PC-3 (cell line): ENCODE results near the gene TATDN3. TPM values are rescaled to one million over a fixed set of nuclear protein-coding genes. Genes with fewer than 3 reads are reported as not detected.

Experiments
- ATAC-seq: fragments of 200-7000 bp; cut with Tn5 transposase; 2 replicates; pipeline ENCODE4 v1.9.1; 2020; ENCODE audit warnings: mild to moderate bottlenecking, moderate library complexity
- BruUV-seq: library from RNA; stranded (reverse); fragments of 400-500 nt; replicated peaks from 2 replicates; lab custom pipeline; 2021; lab: Mats Ljungman, UMichigan
- CTCF ChIA-PET: fragments of 300-600 bp; sonication (Branson Sonifier 250); formaldehyde crosslinking; loops from one replicate; lab custom pipeline; 2022; ENCODE audit warnings: antibody characterized with exemption; lab: Charles Lee
- POLR2A ChIA-PET: fragments of 300-600 bp; sonication (Branson Sonifier 250); formaldehyde crosslinking; loops from one replicate; lab custom pipeline; 2022; ENCODE audit warnings: antibody characterized with exemption; ENCODE audit not compliant: unreplicated experiment; lab: Charles Lee
- DNase-seq: peaks from one replicate; pipeline ENCODE4 v3.0.0-alpha.2; 2015
- H2AFZ ChIP-seq: fragments of 300-600 bp; sonication (generic); 2 replicates; pipeline ENCODE4 v1.6.0; 2016; ENCODE audit warnings: antibody characterized with exemption, low read length
- H3F3A ChIP-seq: fragments of 300-600 bp; sonication (generic); one replicate; pipeline ENCODE4 v1.6.0; 2017; ENCODE audit warnings: antibody characterized with exemption, low read length, control low read depth, mild to moderate bottlenecking; ENCODE audit not compliant: unreplicated experiment
- H3K27ac ChIP-seq: fragments of 300-600 bp; sonication (generic); 2 replicates; pipeline ENCODE4 v1.5.1; 2016; ENCODE audit warnings: mild to moderate bottlenecking, low read length
- H3K27me3 ChIP-seq: fragments of 300-600 bp; sonication (generic); 2 replicates; pipeline ENCODE4 v1.6.1; 2016; ENCODE audit warnings: low read length, mixed read lengths
- H3K36me3 ChIP-seq: fragments of 300-600 bp; sonication (generic); 2 replicates; pipeline ENCODE4 v1.6.1; 2016; ENCODE audit warnings: low read depth, mixed run types, low read length, mixed read lengths
- H3K4me1 ChIP-seq: fragments of 300-600 bp; sonication (generic); 2 replicates; pipeline ENCODE4 v1.5.1; 2016; ENCODE audit warnings: low read length; ENCODE audit not compliant: insufficient read depth
- H3K4me2 ChIP-seq: fragments of 300-600 bp; sonication (generic); 2 replicates; pipeline ENCODE4 v1.6.0; 2016; ENCODE audit warnings: low read length
- H3K4me3 ChIP-seq: fragments of 300-600 bp; sonication (generic); 2 replicates; pipeline ENCODE4 v1.5.1; 2016; ENCODE audit warnings: mild to moderate bottlenecking, low read length, mixed read lengths
- H3K79me2 ChIP-seq: fragments of 300-600 bp; sonication (generic); 2 replicates; pipeline ENCODE4 v1.6.1; 2017; ENCODE audit warnings: low read length, mixed read lengths
- H3K9ac ChIP-seq: fragments of 300-600 bp; sonication (generic); 2 replicates; pipeline ENCODE4 v1.6.0; 2016; ENCODE audit warnings: mild to moderate bottlenecking, low read length
- H3K9me2 ChIP-seq: fragments of 300-600 bp; sonication (generic); replicated peaks from 2 replicates; pipeline ENCODE4 v1.6.1; 2016; ENCODE audit warnings: mixed run types, low read length, mixed read lengths
- H3K9me3 ChIP-seq: fragments of 300-600 bp; sonication (generic); 2 replicates; pipeline ENCODE4 v1.6.1; 2016; ENCODE audit warnings: low read length, mixed read lengths
- H4K20me1 ChIP-seq: fragments of 300-600 bp; sonication (generic); 2 replicates; pipeline ENCODE4 v1.6.1; 2016; ENCODE audit warnings: low read length, mixed read lengths
- CTCF ChIP-seq: fragments of 300-600 bp; sonication (generic); conservative IDR thresholded peaks from 2 replicates; pipeline ENCODE4 v1.5.1; 2017; ENCODE audit warnings: antibody characterized with exemption, low read depth, mild to moderate bottlenecking, low read length
- EZH2 ChIP-seq: fragments of 300-600 bp; sonication (generic); IDR thresholded peaks from one replicate; pipeline ENCODE4 v1.6.1; 2017; ENCODE audit warnings: antibody characterized with exemption, mild to moderate bottlenecking, low read length; ENCODE audit not compliant: unreplicated experiment
- EZH2phosphoT487 ChIP-seq: fragments of 300-600 bp; sonication (generic); IDR thresholded peaks from 2 replicates; pipeline ENCODE4 v1.6.1; 2018; ENCODE audit warnings: mild to moderate bottlenecking, antibody characterized with exemption, low read length, borderline replicate concordance
- intact Hi-C: fragments of 100-400 bp; cut with micrococcal nuclease; formaldehyde crosslinking; loops from 2 replicates; pipeline ENCODE4 v1.9.0; 2023
- total RNA-seq: library from RNA; depleted of rRNA; stranded (reverse); fragments of >200 nt; gene quantifications from 2 replicates; pipeline ENCODE4 v1.2.3, GENCODE V29; 2014

Gene TATDN3
- total RNA-seq, 1 experiment from 2014 or later = 12.7 TPM

DNA sequence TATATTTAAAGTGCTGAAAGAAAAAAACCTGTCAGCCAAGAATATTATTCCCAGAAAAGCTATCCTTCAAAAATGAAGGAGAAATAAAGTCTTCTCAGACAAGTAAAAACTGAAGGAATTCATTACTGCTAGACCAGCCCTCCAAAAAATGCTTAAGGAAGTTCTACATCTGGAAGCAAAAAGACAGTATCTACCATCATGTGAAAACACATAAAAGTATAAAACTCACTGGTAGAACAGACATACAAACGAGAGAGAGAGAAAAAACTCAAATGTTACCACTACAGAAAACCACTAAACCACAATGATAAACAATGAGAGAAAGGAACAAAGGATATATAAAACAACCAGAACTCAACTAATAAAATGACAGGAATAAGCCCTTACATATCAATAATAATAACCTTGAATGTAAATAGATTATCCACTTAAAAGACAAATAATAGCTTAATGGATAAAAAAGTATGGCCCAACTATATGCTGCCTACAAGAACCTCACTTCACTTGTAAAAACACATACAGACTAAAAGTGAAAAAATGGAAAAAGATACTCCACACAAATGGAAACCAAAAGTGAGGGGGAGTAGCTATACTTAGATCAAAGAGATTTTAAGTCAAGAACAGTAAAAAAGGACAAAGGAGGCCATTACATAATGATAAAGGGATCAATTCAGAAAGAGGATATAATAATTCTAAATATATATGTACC is 22.1 kb upstream of the TATDN3 start:
- no peak for DNase-seq
- H3K4me1 ChIP-seq = no peaks in the 10 kb centered on the region
- H3K4me3 ChIP-seq = no peak overlapping the region
- H3F3A ChIP-seq = no peaks in the 10 kb centered on the region
- no peaks in the 10 kb centered on the region for H3K27me3 ChIP-seq
- ChIA-PET CTCF (no interaction called here), POLR2A (no interaction called here)
- no peak overlapping the region for H2AFZ ChIP-seq
- no peaks in the 10 kb centered on the region for H3K79me2 ChIP-seq
- no peaks in the 10 kb centered on the region for H4K20me1 ChIP-seq
- peaks cover 37% of the 10 kb centered on the region for H3K36me3 ChIP-seq
- intact Hi-C loops = no loop called here
- H3K9me3 ChIP-seq = peaks cover 20% of the 10 kb centered on the region; the same call in 1 of the 2 replicates
- no peak for ATAC-seq
- H3K9ac ChIP-seq = no peak overlapping the region
- H3K27ac ChIP-seq = no peak overlapping the region
- H3K4me2 ChIP-seq = no peak overlapping the region
- no TSS peak for BruUV-seq
- no peaks in the 10 kb centered on the region for H3K9me2 ChIP-seq
- no peak for TF ChIP-seq EZH2
- no peak for TF ChIP-seq CTCF
- no peak for TF ChIP-seq EZH2phosphoT487

GRCh38 chr1:212771341-212771740 is 20.4 kb upstream of the TATDN3 start:
- DNase-seq (no peak), ATAC-seq (no peak)
- Histone ChIP-seq H2AFZ (no peak overlapping the region), H3K27me3 (no peaks in the 10 kb centered on the region), H3K79me2 (no peaks in the 10 kb centered on the region), H3K9me3 (peaks cover 20% of the 10 kb centered on the region; the same call in 1 of the 2 replicates), H3F3A (no peaks in the 10 kb centered on the region), H3K9me2 (no peaks in the 10 kb centered on the region), H3K9ac (no peak overlapping the region), H4K20me1 (no peaks in the 10 kb centered on the region), H3K27ac (no peak overlapping the region), H3K36me3 (peaks cover 37% of the 10 kb centered on the region), H3K4me1 (no peaks in the 10 kb centered on the region), H3K4me3 (no peak overlapping the region), H3K4me2 (no peak overlapping the region)
- intact Hi-C loops = no loop called here
- TF ChIP-seq CTCF = no peak
- no peak for TF ChIP-seq EZH2
- TF ChIP-seq EZH2phosphoT487 = no peak
- ChIA-PET CTCF (no interaction called here), POLR2A (no interaction called here)
- no TSS peak for BruUV-seq

DNA sequence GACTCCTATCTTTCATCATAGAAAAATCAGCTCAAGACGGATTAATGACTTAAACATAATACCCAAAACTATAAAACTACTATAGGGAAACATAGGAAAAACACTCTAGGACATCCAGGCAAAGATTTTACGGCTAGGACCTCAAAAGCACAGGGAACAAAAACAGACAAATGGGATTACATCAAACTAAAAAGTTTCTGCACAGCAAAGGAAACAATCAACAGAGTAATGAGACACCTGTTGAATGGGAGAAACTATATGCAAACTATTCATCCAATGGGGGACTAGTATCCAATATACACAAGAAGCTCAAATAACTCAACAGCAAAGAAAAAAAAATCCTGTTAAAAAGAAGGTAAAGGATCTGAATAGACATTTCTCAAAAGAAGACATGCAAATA is 18.7 kb upstream of the TATDN3 start:
- ChIA-PET CTCF (interaction anchor here (0.6 kb wide), 1 partner anchor 375 kb away, joined by 5 read pairs; no protein-coding TSS in a partner anchor), POLR2A (no interaction called here)
- H3K4me2 ChIP-seq = no peak overlapping the region
- no TSS peak for BruUV-seq
- TF ChIP-seq EZH2phosphoT487 (no peak), CTCF (no peak), EZH2 (no peak)
- DNase-seq = no peak
- no peak overlapping the region for H3K27ac ChIP-seq
- no peak overlapping the region for H3K9ac ChIP-seq
- no peaks in the 10 kb centered on the region for H3K9me2 ChIP-seq
- H2AFZ ChIP-seq = no peak overlapping the region
- H3K4me3 ChIP-seq = no peak overlapping the region
- H3K79me2 ChIP-seq = no peaks in the 10 kb centered on the region
- intact Hi-C loops = no loop called here
- H3K9me3 ChIP-seq = peaks cover 15% of the 10 kb centered on the region; the same call in 1 of the 2 replicates
- H3K4me1 ChIP-seq = no peaks in the 10 kb centered on the region
- H3K36me3 ChIP-seq = peaks cover 33% of the 10 kb centered on the region
- no peaks in the 10 kb centered on the region for H3K27me3 ChIP-seq
- no peaks in the 10 kb centered on the region for H3F3A ChIP-seq
- no peak for ATAC-seq
- H4K20me1 ChIP-seq = no peaks in the 10 kb centered on the region
